IMR-90 (cell line): ENCODE measurements around the gene OTUD5. TPM values are rescaled to one million over a fixed set of nuclear protein-coding genes. Genes with fewer than 3 reads are reported as not detected.

Experiments
- ATAC-seq: fragments of 200-7000 bp; cut with Tn5 transposase; 2 replicates; pipeline ENCODE4 v1.9.1; 2020; ENCODE audit warnings: low read depth, mild to moderate bottlenecking, moderate library complexity
- BruUV-seq: library from RNA; stranded (reverse); fragments of 400-500 nt; replicated peaks from 2 replicates; lab custom pipeline; 2021; lab: Mats Ljungman, UMichigan
- CTCF ChIA-PET: fragments of 300-600 bp; formaldehyde crosslinking; extraction: SDS; loops from one replicate; lab custom pipeline; 2021; ENCODE audit warnings: antibody characterized with exemption; lab: Yijun Ruan, JAX
- POLR2A ChIA-PET: fragments of 300-600 bp; sonication (Branson Sonifier 250); formaldehyde crosslinking; loops from one replicate; lab custom pipeline; 2022; ENCODE audit warnings: antibody characterized with exemption; ENCODE audit not compliant: unreplicated experiment; lab: Charles Lee
- DNase-seq: peaks from one replicate; pipeline ENCODE4 v3.0.0; 2013
- H2AFZ ChIP-seq: replicated peaks from 2 replicates; pipeline ENCODE3; 2013; ENCODE audit warnings: low read length, mild to moderate bottlenecking; ENCODE audit not compliant: poor library complexity
- H2AK5ac ChIP-seq: 2 replicates; pipeline ENCODE4 v1.6.1; 2013; ENCODE audit warnings: low read depth, low read length, inconsistent platforms
- H2AK9ac ChIP-seq: replicated peaks from 2 replicates; pipeline ENCODE3; 2013; ENCODE audit warnings: mild to moderate bottlenecking, low read depth, low read length, moderate library complexity; ENCODE audit not compliant: poor library complexity
- H2BK120ac ChIP-seq: 2 replicates; pipeline ENCODE4 v1.6.1; 2013; ENCODE audit warnings: low read depth, low read length, inconsistent platforms
- H2BK15ac ChIP-seq: 3 replicates; pipeline ENCODE4 v1.6.1; 2013; ENCODE audit warnings: low read depth, low read length, inconsistent platforms
- H2BK20ac ChIP-seq: 2 replicates; pipeline ENCODE4 v1.6.1; 2013; ENCODE audit warnings: low read depth, mild to moderate bottlenecking, inconsistent platforms, low read length, moderate library complexity
- H2BK5ac ChIP-seq: 2 replicates; pipeline ENCODE4 v1.6.1; 2013; ENCODE audit warnings: mild to moderate bottlenecking, low read depth, low read length, inconsistent platforms; ENCODE audit not compliant: poor library complexity, severe bottlenecking
- H3K14ac ChIP-seq: replicated peaks from 2 replicates; pipeline ENCODE4 v1.6.1; 2013; ENCODE audit warnings: low read depth, low read length, inconsistent platforms
- H3K18ac ChIP-seq: 2 replicates; pipeline ENCODE4 v1.6.1; 2013; ENCODE audit warnings: low read depth, low read length, control low read depth
- H3K23ac ChIP-seq: 2 replicates; pipeline ENCODE4 v1.6.1; 2013; ENCODE audit warnings: low read depth, low read length, inconsistent platforms
- H3K27ac ChIP-seq: 2 replicates; pipeline ENCODE4 v1.5.1; 2013; ENCODE audit warnings: mild to moderate bottlenecking, control low read depth, low read length; ENCODE audit not compliant: insufficient read depth
- H3K27me3 ChIP-seq: 2 replicates; pipeline ENCODE4 v1.6.1; 2013; ENCODE audit warnings: low read length; ENCODE audit not compliant: control insufficient read depth, insufficient read depth
- H3K36me3 ChIP-seq: 2 replicates; pipeline ENCODE4 v1.6.1; 2013; ENCODE audit warnings: low read length, mixed read lengths; ENCODE audit not compliant: control insufficient read depth, insufficient read depth
- H3K4ac ChIP-seq: 2 replicates; pipeline ENCODE4 v1.6.1; 2013; ENCODE audit warnings: low read depth, low read length, inconsistent platforms
- H3K4me1 ChIP-seq: 2 replicates; pipeline ENCODE4 v1.6.1; 2013; ENCODE audit warnings: low read length, mixed read lengths; ENCODE audit not compliant: control insufficient read depth, insufficient read depth
- H3K4me2 ChIP-seq: 2 replicates; pipeline ENCODE4 v1.6.1; 2013; ENCODE audit warnings: low read depth, mild to moderate bottlenecking, control low read depth, low read length, moderate library complexity
- H3K4me3 ChIP-seq: 2 replicates; pipeline ENCODE4 v1.5.1; 2013; ENCODE audit warnings: low read depth, mild to moderate bottlenecking, control low read depth, low read length, moderate library complexity; ENCODE audit not compliant: insufficient read depth
- H3K56ac ChIP-seq: 2 replicates; pipeline ENCODE4 v1.6.1; 2013; ENCODE audit warnings: low read length, inconsistent platforms; ENCODE audit not compliant: insufficient read depth; ENCODE audit errors: extremely low read depth
- H3K79me1 ChIP-seq, 2 experiments: 2 replicates each; pipeline ENCODE4 v1.6.1; 2013; ENCODE audit warnings: low read length in 2 of 2, inconsistent platforms in 1 of 2, low read depth in 1 of 2
- H3K9ac ChIP-seq: 2 replicates; pipeline ENCODE4 v1.6.1; 2013; ENCODE audit warnings: low read depth, low read length, control low read depth
- H3K9me1 ChIP-seq: 2 replicates; pipeline ENCODE4 v1.6.1; 2013; ENCODE audit warnings: low read length, inconsistent platforms; ENCODE audit not compliant: insufficient read depth
- H3K9me3 ChIP-seq: 2 replicates; pipeline ENCODE4 v1.6.1; 2013; ENCODE audit warnings: low read length; ENCODE audit not compliant: control insufficient read depth, insufficient read depth
- H4K20me1 ChIP-seq: 2 replicates; pipeline ENCODE4 v1.6.1; 2013; ENCODE audit warnings: low read length, inconsistent platforms; ENCODE audit not compliant: insufficient read depth
- H4K5ac ChIP-seq: 2 replicates; pipeline ENCODE4 v1.6.1; 2013; ENCODE audit warnings: mild to moderate bottlenecking, low read depth, low read length, control low read depth
- H4K8ac ChIP-seq, 2 experiments: 2 replicates each; pipeline ENCODE4 v1.6.1; 2013; ENCODE audit warnings: low read depth in 2 of 2, low read length in 2 of 2, control low read depth in 1 of 2, inconsistent platforms in 1 of 2
- H4K91ac ChIP-seq: 2 replicates; pipeline ENCODE4 v1.6.1; 2013; ENCODE audit warnings: low read depth, low read length, inconsistent platforms; ENCODE audit not compliant: insufficient read depth
- BHLHE40 ChIP-seq: fragments of 150-350 bp; IDR thresholded peaks from 2 replicates; pipeline ENCODE4 v1.6.1; 2016; ENCODE audit warnings: mild to moderate bottlenecking, low read depth, low read length
- CEBPB ChIP-seq: IDR thresholded peaks from 2 replicates; pipeline ENCODE4 v1.6.1; 2012; ENCODE audit warnings: low read depth, low read length, improper control_type of control experiment
- CHD1 ChIP-seq: IDR thresholded peaks from 2 replicates; pipeline ENCODE4 v1.6.1; 2012; ENCODE audit warnings: low read depth, low read length, improper control_type of control experiment
- FOS ChIP-seq: fragments of 150-350 bp; IDR thresholded peaks from 2 replicates; pipeline ENCODE4 v1.6.1; 2016; ENCODE audit warnings: low read depth, low read length
- MAFK ChIP-seq: IDR thresholded peaks from 2 replicates; pipeline ENCODE4 v1.6.1; 2012; ENCODE audit warnings: low read depth, low read length, improper control_type of control experiment
- MAZ ChIP-seq: IDR thresholded peaks from 2 replicates; pipeline ENCODE4 v1.6.1; 2012; ENCODE audit warnings: low read depth, mild to moderate bottlenecking, low read length, improper control_type of control experiment, moderate library complexity, borderline replicate concordance
- MXI1 ChIP-seq: IDR thresholded peaks from 2 replicates; pipeline ENCODE4 v1.6.1; 2012; ENCODE audit warnings: low read depth, mild to moderate bottlenecking, low read length, moderate library complexity, borderline replicate concordance
- NFE2L2 ChIP-seq: fragments of 150-350 bp; IDR thresholded peaks from 2 replicates; pipeline ENCODE4 v1.6.1; 2016; ENCODE audit warnings: low read depth, mild to moderate bottlenecking, low read length
- POLR2A ChIP-seq: IDR thresholded peaks from 2 replicates; pipeline ENCODE4 v1.6.1; 2012; ENCODE audit warnings: mild to moderate bottlenecking, low read depth, low read length
- RAD21 ChIP-seq: IDR thresholded peaks from 2 replicates; pipeline ENCODE4 v1.6.1; 2012; ENCODE audit warnings: low read length, improper control_type of control experiment
- RFX5 ChIP-seq: IDR thresholded peaks from 2 replicates; pipeline ENCODE4 v1.8.0; 2012; ENCODE audit warnings: low read depth, mild to moderate bottlenecking, low read length, moderate library complexity
- SMC3 ChIP-seq: fragments of 150-350 bp; IDR thresholded peaks from 2 replicates; pipeline ENCODE4 v1.6.1; 2016; ENCODE audit warnings: low read depth, mild to moderate bottlenecking, antibody characterized with exemption, low read length, moderate library complexity
- WGBS, 2 experiments: methylation state at CpG; one replicate each; pipeline versions ENCODE4 v1.1.5 to v1.1.7; 2013; ENCODE audit warnings: missing lambda C conversion rate in 2 of 2; ENCODE audit not compliant: insufficient read length in 1 of 2; ENCODE audit errors: extremely low coverage in 2 of 2; 5-methylcytosine and 5-hydroxymethylcytosine counted together
- dilution Hi-C: fragments of 300-500 bp; cut with HindIII; formaldehyde crosslinking; loops from one replicate; pipeline ENCODE4 v1.14.3; 2018; ENCODE audit warnings: low sequenced_read_pairs; ENCODE audit not compliant: unreplicated experiment
- in situ Hi-C: fragments of 300-500 bp; cut with MboI; formaldehyde crosslinking; loops from 3 replicates; pipeline ENCODE4 v1.14.3; 2019; ENCODE audit warnings: low sequenced_read_pairs, inconsistent platforms, mixed read lengths
- intact Hi-C: fragments of 100-400 bp; cut with micrococcal nuclease; formaldehyde crosslinking; loops from 2 replicates; pipeline ENCODE4 v1.10.0; 2022
- polyA plus RNA-seq, 3 experiments: library from polyadenylated mRNA; depleted of rRNA; stranded (reverse); fragments of >200 nt; gene quantifications; 2 replicates each; pipeline ENCODE4 v1.2.3, GENCODE V29; 2012; ENCODE audit warnings: low replicate concordance in 1 of 3
- total RNA-seq: library from RNA; depleted of rRNA; stranded (reverse); fragments of >200 nt; gene quantifications from 2 replicates; pipeline ENCODE4 v1.2.3, GENCODE V29; 2012
- TF ChIP-seq, protein P1 (sequence below): fragments of 150-350 bp; IDR thresholded peaks from 2 replicates; pipeline ENCODE4 v1.6.1; 2017; ENCODE audit warnings: mild to moderate bottlenecking, antibody characterized with exemption, low read length, low read depth
- TF ChIP-seq, protein P2 (sequence below): conservative IDR thresholded peaks from 2 replicates; pipeline ENCODE4 v1.5.1; 2012; ENCODE audit warnings: mild to moderate bottlenecking, low read depth, low read length, improper control_type of control experiment
- TF ChIP-seq, protein P3 (sequence below): fragments of 150-350 bp; IDR thresholded peaks from 2 replicates; pipeline ENCODE4 v1.6.1; 2016; ENCODE audit warnings: low read depth, mild to moderate bottlenecking, low read length, moderate library complexity, borderline replicate concordance

OTUD5 gene
- total and polyA plus RNA-seq, 2 of the 4 experiments (the other 2 are of a cell fraction), result 30.6 to 50.4 TPM

GRCh38 chrX:48997865-48998264 is 40.5 kb upstream of the OTUD5 start:
- no peak for DNase-seq

More at GRCh38 chrX:48997865-48998264, 40.5 kb upstream of the OTUD5 start:
- ATAC-seq, result no peak
- intact Hi-C loops (no loop called here), dilution Hi-C loops (no loop called here), in situ Hi-C loops (no loop called here)
- ChIA-PET CTCF (no interaction called here), POLR2A (no interaction called here)
- WGBS, 2 experiments, result no CpG with 5 or more reads among the region's 1 CpG
- peaks cover 7 to 33% of the 10 kb centered on the region in 2 experiments for H3K79me1 ChIP-seq
- H2AK5ac ChIP-seq, result no peak overlapping the region
- H4K5ac ChIP-seq, result no peak overlapping the region
- TF ChIP-seq CEBPB, result no peak
- TF ChIP-seq CHD1, result no peak
- TF ChIP-seq, protein P1, sequence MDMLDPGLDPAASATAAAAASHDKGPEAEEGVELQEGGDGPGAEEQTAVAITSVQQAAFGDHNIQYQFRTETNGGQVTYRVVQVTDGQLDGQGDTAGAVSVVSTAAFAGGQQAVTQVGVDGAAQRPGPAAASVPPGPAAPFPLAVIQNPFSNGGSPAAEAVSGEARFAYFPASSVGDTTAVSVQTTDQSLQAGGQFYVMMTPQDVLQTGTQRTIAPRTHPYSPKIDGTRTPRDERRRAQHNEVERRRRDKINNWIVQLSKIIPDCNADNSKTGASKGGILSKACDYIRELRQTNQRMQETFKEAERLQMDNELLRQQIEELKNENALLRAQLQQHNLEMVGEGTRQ, result no peak
- no peak for TF ChIP-seq NFE2L2
- TF ChIP-seq BHLHE40, result no peak
- TF ChIP-seq MAFK, result no peak
- no peak for TF ChIP-seq RFX5
- TF ChIP-seq POLR2A, result no peak
- TF ChIP-seq FOS, result no peak
- TF ChIP-seq RAD21, result no peak
- no peak for TF ChIP-seq MAZ
- no peak for TF ChIP-seq SMC3
- no peak for TF ChIP-seq MXI1
- TF ChIP-seq, protein P2, sequence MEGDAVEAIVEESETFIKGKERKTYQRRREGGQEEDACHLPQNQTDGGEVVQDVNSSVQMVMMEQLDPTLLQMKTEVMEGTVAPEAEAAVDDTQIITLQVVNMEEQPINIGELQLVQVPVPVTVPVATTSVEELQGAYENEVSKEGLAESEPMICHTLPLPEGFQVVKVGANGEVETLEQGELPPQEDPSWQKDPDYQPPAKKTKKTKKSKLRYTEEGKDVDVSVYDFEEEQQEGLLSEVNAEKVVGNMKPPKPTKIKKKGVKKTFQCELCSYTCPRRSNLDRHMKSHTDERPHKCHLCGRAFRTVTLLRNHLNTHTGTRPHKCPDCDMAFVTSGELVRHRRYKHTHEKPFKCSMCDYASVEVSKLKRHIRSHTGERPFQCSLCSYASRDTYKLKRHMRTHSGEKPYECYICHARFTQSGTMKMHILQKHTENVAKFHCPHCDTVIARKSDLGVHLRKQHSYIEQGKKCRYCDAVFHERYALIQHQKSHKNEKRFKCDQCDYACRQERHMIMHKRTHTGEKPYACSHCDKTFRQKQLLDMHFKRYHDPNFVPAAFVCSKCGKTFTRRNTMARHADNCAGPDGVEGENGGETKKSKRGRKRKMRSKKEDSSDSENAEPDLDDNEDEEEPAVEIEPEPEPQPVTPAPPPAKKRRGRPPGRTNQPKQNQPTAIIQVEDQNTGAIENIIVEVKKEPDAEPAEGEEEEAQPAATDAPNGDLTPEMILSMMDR, result no peak
- TF ChIP-seq, protein P3, sequence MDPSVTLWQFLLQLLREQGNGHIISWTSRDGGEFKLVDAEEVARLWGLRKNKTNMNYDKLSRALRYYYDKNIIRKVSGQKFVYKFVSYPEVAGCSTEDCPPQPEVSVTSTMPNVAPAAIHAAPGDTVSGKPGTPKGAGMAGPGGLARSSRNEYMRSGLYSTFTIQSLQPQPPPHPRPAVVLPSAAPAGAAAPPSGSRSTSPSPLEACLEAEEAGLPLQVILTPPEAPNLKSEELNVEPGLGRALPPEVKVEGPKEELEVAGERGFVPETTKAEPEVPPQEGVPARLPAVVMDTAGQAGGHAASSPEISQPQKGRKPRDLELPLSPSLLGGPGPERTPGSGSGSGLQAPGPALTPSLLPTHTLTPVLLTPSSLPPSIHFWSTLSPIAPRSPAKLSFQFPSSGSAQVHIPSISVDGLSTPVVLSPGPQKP, result no peak
- H2BK15ac ChIP-seq, result no peak overlapping the region
- no peaks in the 10 kb centered on the region for H3K27me3 ChIP-seq
- H3K23ac ChIP-seq, result no peak overlapping the region
- no peak overlapping the region for H3K56ac ChIP-seq
- no peak overlapping the region for H2BK120ac ChIP-seq
- H3K27ac ChIP-seq, result no peak overlapping the region
- H2AK9ac ChIP-seq, result no peak overlapping the region
- H3K14ac ChIP-seq, result no peak overlapping the region
- H4K91ac ChIP-seq, result no peak overlapping the region
- H3K18ac ChIP-seq, result no peak overlapping the region
- H2AFZ ChIP-seq, result no peak overlapping the region
- no peak overlapping the region for H2BK5ac ChIP-seq
- BruUV-seq, result no TSS peak
- no peak overlapping the region for H2BK20ac ChIP-seq
- no peaks in the 10 kb centered on the region for H3K9me3 ChIP-seq
- no peak overlapping the region for H3K4ac ChIP-seq
- H3K4me2 ChIP-seq, result no peak overlapping the region
- H3K4me3 ChIP-seq, result no peak overlapping the region
- no peak overlapping the region for H3K9ac ChIP-seq
- H3K36me3 ChIP-seq, result peaks cover 18% of the 10 kb centered on the region
- H3K9me1 ChIP-seq, result no peaks in the 10 kb centered on the region
- H4K8ac ChIP-seq, result no peak overlapping the region
- no peaks in the 10 kb centered on the region for H4K20me1 ChIP-seq
- no peaks in the 10 kb centered on the region; the same call in 1 of the 2 replicates for H3K4me1 ChIP-seq
